ENCODE measurements around the gene ZSCAN22. TPM values are rescaled to one million over a fixed set of nuclear protein-coding genes. Genes with fewer than 3 reads are reported as not detected.
A peak's percentile ranks its signal among the peaks of the same experiment; 100 is the strongest.

Gene ZSCAN22
- total RNA-seq, 4 donors from 2014 or later, result 2.2 to 3.2 (median 2.9) TPM

- H3K4me3 ChIP-seq, result no peak overlapping the region
- no peak overlapping the region for H3K27ac ChIP-seq
- no peak for DNase-seq
- peaks cover 0 to 26% (median 4%) of the 10 kb centered on the region in 3 donors for H3K9me3 ChIP-seq
- H3K36me3 ChIP-seq, result peaks cover 0 to 62% (median 0%) of the 10 kb centered on the region in 3 donors
- WGBS, 2 donors, result 93 to 95% methylated on average over 7 of the region's 7 CpGs
- intact Hi-C loops (cut with DNase I), result no loop called here
- TF ChIP-seq POLR2A (IDR thresholded peaks at IDR 0.05) (no peak), CTCF (IDR thresholded peaks at IDR 0.05) (no peak)
- peaks cover 0 to 10% (median 0%) of the 10 kb centered on the region in 3 donors for H3K4me1 ChIP-seq
- no peaks in the 10 kb centered on the region for H3K27me3 ChIP-seq
These were observed 26.2 kb upstream of the ZSCAN22 start for GRCh38 chr19:58300620-58301019.

GRCh38 chr19:58304255-58304654, 22.5 kb upstream of the ZSCAN22 start:
- TF ChIP-seq CTCF (IDR thresholded peaks at IDR 0.05), result no peak
- TF ChIP-seq POLR2A (IDR thresholded peaks at IDR 0.05), result no peak
- Histone ChIP-seq H3K27me3 (no peaks in the 10 kb centered on the region), H3K27ac (peak overlapping the region in 2 of 4 donors; percentile 93 to 96), H3K4me1 (peaks cover 6 to 35% (median 15%) of the 10 kb centered on the region in 3 donors), H3K4me3 (peak overlapping the region in 3 of 4 donors; percentile 78 to 94 (median 94)), H3K9me3 (no peaks in the 10 kb centered on the region), H3K36me3 (peaks cover 0 to 56% (median 0%) of the 10 kb centered on the region in 3 donors)
- intact Hi-C loops (cut with DNase I), result no loop called here
- DNase-seq, result no peak
- 66 to 90% methylated on average over 2 to 5 of the region's 7 CpGs for WGBS, 2 donors

GRCh38 chr19:58304748-58305064, 22.1 kb upstream of the ZSCAN22 start:
- no peaks in the 10 kb centered on the region for H3K27me3 ChIP-seq
- H3K9me3 ChIP-seq, result no peaks in the 10 kb centered on the region
- H3K4me1 ChIP-seq, result peaks cover 6 to 35% (median 15%) of the 10 kb centered on the region in 3 donors
- H3K36me3 ChIP-seq, result peaks cover 0 to 56% (median 0%) of the 10 kb centered on the region in 3 donors
- H3K4me3 ChIP-seq, result peak overlapping the region; percentile 61 to 94 (median 86)
- no peak for TF ChIP-seq POLR2A (IDR thresholded peaks at IDR 0.05)
- no peak for TF ChIP-seq CTCF (IDR thresholded peaks at IDR 0.05)
- 11 to 15% methylated on average over 7 of the region's 7 CpGs for WGBS, 2 donors
- no peak for DNase-seq
- intact Hi-C loops (cut with DNase I), result no loop called here
- peak overlapping the region; percentile 80 to 96 (median 92) for H3K27ac ChIP-seq

GRCh38 chr19:58305065-58305931, 21.5 kb upstream of the ZSCAN22 start, which contains the start of gene ERVK3-1:
Gene ERVK3-1 (plus strand): TSS chr19:58305377. CDS start chr19:58312169, 6,792 bp downstream.
- Histone ChIP-seq H3K27me3 (no peaks in the 10 kb centered on the region), H3K4me1 (peaks cover 6 to 35% (median 15%) of the 10 kb centered on the region in 3 donors), H3K27ac (peak within 1 kb of the TSS; percentile 80 to 96 (median 92)), H3K4me3 (peak within 1 kb of the TSS; percentile 61 to 94 (median 86)), H3K36me3 (peaks cover 0 to 56% (median 0%) of the 10 kb centered on the region in 3 donors), H3K9me3 (no peaks in the 10 kb centered on the region)
- WGBS, 2 donors, result 0 to 1% methylated on average over 39 to 47 of the region's 55 CpGs
- intact Hi-C loops (cut with DNase I), result no loop called here
- DNase-seq, result peak; percentile 92
- TF ChIP-seq CTCF (IDR thresholded peaks at IDR 0.05) (peak in 4 of 6 experiments; percentile 21 to 52 (median 41)), POLR2A (IDR thresholded peaks at IDR 0.05) (peak in 3 of 4 donors; percentile 31 to 82 (median 71))

GRCh38 chr19:58305932-58306323, 20.9 kb upstream of the ZSCAN22 start:
- Histone ChIP-seq H3K36me3 (peaks cover 0 to 55% (median 0%) of the 10 kb centered on the region in 3 donors), H3K27me3 (no peaks in the 10 kb centered on the region), H3K9me3 (no peaks in the 10 kb centered on the region), H3K4me1 (peaks cover 6 to 35% (median 15%) of the 10 kb centered on the region in 3 donors), H3K27ac (peak overlapping the region; percentile 80 to 96 (median 92)), H3K4me3 (peak overlapping the region; percentile 61 to 94 (median 86))
- TF ChIP-seq CTCF (IDR thresholded peaks at IDR 0.05), result no peak
- WGBS, 2 donors, result 28 to 67% methylated on average over 7 to 9 of the region's 12 CpGs
- intact Hi-C loops (cut with DNase I), result no loop called here
- DNase-seq, result no peak

Data from esophagus squamous epithelium (tissue), 5 donors.